Left colon (tissue), 2 donors: Measurements from ENCODE around the gene REXO1. TPM values are rescaled to one million over a fixed set of nuclear protein-coding genes. Genes with fewer than 3 reads are reported as not detected.

ENCODE experiments used
- ATAC-seq: fragments of 200-7000 bp; cut with Tn5 transposase; one replicate; pipeline ENCODE4 v1.9.1; 2020; ENCODE audit warnings: mild to moderate bottlenecking, moderate library complexity
- DNase-seq, 2 donors: peaks; one replicate each; pipeline ENCODE4 v3.0.0-alpha.2; 2020
- intact Hi-C, 2 donors: fragments of 100-400 bp; cut with DNase I in 1 of 2; cut with micrococcal nuclease in 1 of 2; formaldehyde crosslinking; loops; one replicate each; pipeline versions ENCODE4 v1.11.2 to v1.14.0; 2022; cut with DNase I, micrococcal nuclease
- total RNA-seq, 2 donors: library from RNA; stranded (reverse); fragmentation: NEBNext Ultra II Directional; extraction: Animal tissue kit (Norgen Biotek cat#: 25700); gene quantifications; one replicate each; pipeline ENCODE4 v1.2.1, GENCODE V29; 2021
- donor health status: DM: no; HTN: no; CAD: no.
- donor health status: DM: yes; HTN: yes; CAD: no.

Gene REXO1
- total RNA-seq, 2 donors from 2014 or later, result 41.9 to 43.0 TPM

- intact Hi-C loops, result no loop called here
- DNase-seq (peak in 1 of 2 donors; percentile 52), ATAC-seq (no peak)
These were observed 5.8 kb upstream of the REXO1 start for GRCh38 chr19:1854039-1854541.

GRCh38 chr19:1853295-1854038 lies 5.2 kb upstream of the REXO1 start:
- ATAC-seq (peak; percentile 30), DNase-seq (peak; percentile 85 to 90)
- intact Hi-C loops, result no loop called here

GRCh38 chr19:1852581-1853128 lies 4.4 kb upstream of the REXO1 start:
- peak in 1 of 2 donors; percentile 48 for DNase-seq
- ATAC-seq, result no peak
- intact Hi-C loops, result no loop called here

- ATAC-seq (no peak), DNase-seq (no peak)
- intact Hi-C loops, result no loop called here
These were observed 3.6 kb upstream of the REXO1 start for GRCh38 chr19:1851654-1852580.

GRCh38 chr19:1850809-1851653 lies 2.7 kb upstream of the REXO1 start:
- DNase-seq, result no peak
- intact Hi-C loops, result no loop called here
- ATAC-seq, result no peak

- no peak for DNase-seq
- intact Hi-C loops, result no loop called here
These were observed 1.7 kb upstream of the REXO1 start for GRCh38 chr19:1849886-1850398.

GRCh38 chr19:1849132-1849474 lies 820 bp upstream of the REXO1 start:
- intact Hi-C loops, result no loop called here
- ATAC-seq (no peak), DNase-seq (no peak)

More at GRCh38 chr19:1849886-1850398, 1.7 kb upstream of the REXO1 start:
- no peak for ATAC-seq

- intact Hi-C loops, result no loop called here
- DNase-seq (peak in 1 of 2 donors; percentile 68), ATAC-seq (peak; percentile 51)
These were observed 442 bp downstream of the REXO1 start for GRCh38 chr19:1847684-1848398.

- no peak for DNase-seq
- intact Hi-C loops, result no loop called here
- no peak for ATAC-seq
These were observed 967 bp downstream of the REXO1 start for GRCh38 chr19:1847348-1847683.

GRCh38 chr19:1846517-1847204 lies 1.6 kb downstream of the REXO1 start:
- intact Hi-C loops, result no loop called here
- no peak for ATAC-seq
- DNase-seq, result no peak

GRCh38 chr19:1845642-1846041 lies 2.6 kb downstream of the REXO1 start:
- no peak for DNase-seq
- intact Hi-C loops, result no loop called here
- ATAC-seq, result no peak

- intact Hi-C loops, result no loop called here
- ATAC-seq (no peak), DNase-seq (no peak)
These were observed 3.2 kb downstream of the REXO1 start for GRCh38 chr19:1845125-1845515.

- no peak for DNase-seq
- intact Hi-C loops, result no loop called here
- ATAC-seq, result no peak
These were observed 3.7 kb downstream of the REXO1 start for GRCh38 chr19:1844513-1845124.

- ATAC-seq (no peak), DNase-seq (no peak)
- intact Hi-C loops, result no loop called here
These were observed 4.5 kb downstream of the REXO1 start for GRCh38 chr19:1843646-1844394.

- ATAC-seq, result no peak
- no peak for DNase-seq
- intact Hi-C loops, result no loop called here
These were observed 5.2 kb downstream of the REXO1 start for GRCh38 chr19:1843116-1843515.

GRCh38 chr19:1841209-1841924 lies 6.9 kb downstream of the REXO1 start:
- ATAC-seq, result no peak
- intact Hi-C loops, result no loop called here
- no peak for DNase-seq
